Lower lobe of right lung (tissue), 2 donors: ENCODE measurements around the gene SUCLG2. TPM values are rescaled to one million over a fixed set of nuclear protein-coding genes. Genes with fewer than 3 reads are reported as not detected.

ENCODE experiments used
- ATAC-seq, 2 donors: fragments of 200-7000 bp; cut with Tn5 transposase; one replicate each; pipeline ENCODE4 v1.9.1; 2020 to 2022; ENCODE audit warnings: mild to moderate bottlenecking in 2 of 2, moderate library complexity in 2 of 2
- DNase-seq: peaks from one replicate; pipeline ENCODE4 v3.0.0-alpha.2; 2020
- H3K27ac ChIP-seq: fragments of 200-600 bp; one replicate; pipeline ENCODE4 v1.8.0; 2022
- H3K27me3 ChIP-seq: fragments of 200-600 bp; one replicate; pipeline ENCODE4 v1.8.0; 2022; ENCODE audit warnings: low read depth
- H3K36me3 ChIP-seq: fragments of 200-600 bp; one replicate; pipeline ENCODE4 v1.8.0; 2022; ENCODE audit warnings: mild to moderate bottlenecking
- H3K4me1 ChIP-seq: fragments of 200-600 bp; one replicate; pipeline ENCODE4 v1.8.0; 2022
- H3K4me3 ChIP-seq: fragments of 200-600 bp; one replicate; pipeline ENCODE4 v1.8.0; 2022; ENCODE audit warnings: mild to moderate bottlenecking
- H3K9me3 ChIP-seq: fragments of 200-600 bp; one replicate; pipeline ENCODE4 v1.8.0; 2022
- intact Hi-C: fragments of 100-400 bp; cut with DNase I; formaldehyde crosslinking; loops from one replicate; pipeline ENCODE4 v1.11.0; 2022
- total RNA-seq: library from RNA; stranded (reverse); fragmentation: NEBNext Ultra II Directional; extraction: Animal tissue kit (Norgen Biotek cat#: 25700); gene quantifications from one replicate; pipeline ENCODE4 v1.2.1, GENCODE V29; 2021
- TF ChIP-seq, protein P1 (sequence below): fragments of 200-600 bp; IDR thresholded peaks from one replicate; pipeline ENCODE4 v1.8.0; 2022; ENCODE audit warnings: antibody characterized with exemption, mild to moderate bottlenecking
- donor health status: DM: no; HTN: yes; CAD: no; lungs with severe emphysema.

The SUCLG2 gene
- total RNA-seq, 1 donor from 2014 or later, result 50.7 TPM

DNA sequence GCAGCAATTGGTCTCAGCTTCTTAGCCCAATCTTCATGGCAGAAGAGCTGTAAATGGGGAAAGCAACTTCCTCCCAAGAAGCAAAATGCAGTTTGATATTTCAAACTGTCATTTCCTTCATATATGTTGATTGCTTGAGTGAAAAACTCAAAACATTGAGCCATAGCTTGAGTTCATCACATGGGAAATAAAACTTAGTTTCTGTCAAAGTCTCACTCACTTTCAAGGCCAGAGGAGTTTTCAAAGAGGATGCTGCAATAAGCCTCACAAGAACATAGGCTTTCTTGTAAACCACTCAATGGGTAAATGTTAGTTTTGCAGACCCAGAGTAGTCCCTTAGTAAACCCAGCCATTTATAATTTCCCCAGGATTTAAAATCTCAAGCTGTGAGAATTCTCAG lies 29.1 kb upstream of the SUCLG2 start:
- ATAC-seq (no peak), DNase-seq (no peak)
- Histone ChIP-seq H3K9me3 (no peaks in the 10 kb centered on the region), H3K27me3 (no peaks in the 10 kb centered on the region), H3K4me1 (no peaks in the 10 kb centered on the region), H3K4me3 (no peak overlapping the region), H3K27ac (no peak overlapping the region), H3K36me3 (no peaks in the 10 kb centered on the region)
- intact Hi-C loops, result no loop called here
- TF ChIP-seq, protein P1, sequence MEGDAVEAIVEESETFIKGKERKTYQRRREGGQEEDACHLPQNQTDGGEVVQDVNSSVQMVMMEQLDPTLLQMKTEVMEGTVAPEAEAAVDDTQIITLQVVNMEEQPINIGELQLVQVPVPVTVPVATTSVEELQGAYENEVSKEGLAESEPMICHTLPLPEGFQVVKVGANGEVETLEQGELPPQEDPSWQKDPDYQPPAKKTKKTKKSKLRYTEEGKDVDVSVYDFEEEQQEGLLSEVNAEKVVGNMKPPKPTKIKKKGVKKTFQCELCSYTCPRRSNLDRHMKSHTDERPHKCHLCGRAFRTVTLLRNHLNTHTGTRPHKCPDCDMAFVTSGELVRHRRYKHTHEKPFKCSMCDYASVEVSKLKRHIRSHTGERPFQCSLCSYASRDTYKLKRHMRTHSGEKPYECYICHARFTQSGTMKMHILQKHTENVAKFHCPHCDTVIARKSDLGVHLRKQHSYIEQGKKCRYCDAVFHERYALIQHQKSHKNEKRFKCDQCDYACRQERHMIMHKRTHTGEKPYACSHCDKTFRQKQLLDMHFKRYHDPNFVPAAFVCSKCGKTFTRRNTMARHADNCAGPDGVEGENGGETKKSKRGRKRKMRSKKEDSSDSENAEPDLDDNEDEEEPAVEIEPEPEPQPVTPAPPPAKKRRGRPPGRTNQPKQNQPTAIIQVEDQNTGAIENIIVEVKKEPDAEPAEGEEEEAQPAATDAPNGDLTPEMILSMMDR, result no peak

DNA sequence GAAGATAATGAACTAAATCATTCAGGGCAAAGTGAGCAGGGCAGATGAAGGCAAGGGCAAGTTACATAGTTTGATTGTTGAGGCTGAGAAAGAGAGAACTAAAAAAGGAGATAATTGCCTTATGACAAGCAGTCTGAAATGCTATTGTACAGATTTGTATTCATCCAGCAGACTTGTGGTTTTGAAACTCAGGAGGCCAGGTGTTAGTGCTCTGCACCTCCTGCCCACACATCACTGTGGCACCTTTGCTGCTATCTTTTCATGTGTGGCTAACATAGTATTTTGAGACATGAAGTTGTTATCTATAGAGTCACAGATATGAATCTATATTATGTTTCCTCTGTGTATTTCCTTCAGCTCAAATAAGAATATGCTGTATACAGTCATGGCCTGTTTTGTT lies 24.3 kb upstream of the SUCLG2 start:
- no peaks in the 10 kb centered on the region for H3K9me3 ChIP-seq
- no peak overlapping the region for H3K27ac ChIP-seq
- no peak for ATAC-seq
- intact Hi-C loops, result no loop called here
- TF ChIP-seq, protein P1, result no peak
- H3K36me3 ChIP-seq, result no peaks in the 10 kb centered on the region
- no peaks in the 10 kb centered on the region for H3K27me3 ChIP-seq
- no peak overlapping the region for H3K4me3 ChIP-seq
- no peaks in the 10 kb centered on the region for H3K4me1 ChIP-seq
- DNase-seq, result no peak

DNA sequence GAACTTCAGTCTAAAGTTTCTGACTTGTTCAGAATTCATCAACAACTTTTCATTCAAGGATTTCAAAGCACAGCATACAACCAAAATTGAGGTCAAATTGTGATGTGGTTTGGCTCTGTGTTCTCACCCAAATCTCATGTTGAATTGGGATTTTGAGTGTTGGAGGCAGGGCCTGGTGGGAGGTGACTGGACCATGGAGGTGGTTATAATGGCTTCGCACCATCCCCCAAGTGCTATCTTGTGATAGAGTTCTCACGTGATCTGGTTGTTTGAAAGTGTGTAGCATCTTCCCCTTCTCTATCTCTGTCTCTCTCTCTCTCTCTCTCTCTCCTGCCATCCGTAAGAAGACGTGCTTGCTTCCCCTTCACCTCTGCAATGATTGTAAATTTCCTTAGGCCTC lies 19.6 kb upstream of the SUCLG2 start:
- Histone ChIP-seq H3K36me3 (no peaks in the 10 kb centered on the region), H3K27me3 (no peaks in the 10 kb centered on the region), H3K9me3 (no peaks in the 10 kb centered on the region), H3K27ac (no peak overlapping the region), H3K4me3 (no peak overlapping the region), H3K4me1 (no peaks in the 10 kb centered on the region)
- intact Hi-C loops, result no loop called here
- TF ChIP-seq, protein P1, result no peak
- ATAC-seq (no peak), DNase-seq (no peak)

DNA sequence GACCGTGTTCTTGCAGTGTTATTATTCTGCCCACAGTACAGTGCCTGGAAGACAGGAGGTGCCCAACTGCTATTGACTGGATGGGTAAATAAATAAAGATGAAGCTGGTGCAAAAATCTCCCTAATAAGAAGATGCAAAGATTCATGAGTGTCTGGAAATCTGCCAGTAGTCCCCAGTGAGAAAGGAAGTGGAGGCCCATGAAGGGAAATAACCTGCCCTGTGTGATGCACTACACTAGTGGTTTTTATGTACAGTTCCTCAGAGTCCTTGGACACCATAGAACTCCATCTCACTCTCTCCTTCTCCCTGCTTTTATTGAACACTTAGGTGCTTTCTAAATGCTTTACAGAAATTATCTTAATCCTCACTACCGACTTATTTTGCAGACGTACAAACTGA lies 8.3 kb upstream of the SUCLG2 start:
- Histone ChIP-seq H3K9me3 (no peaks in the 10 kb centered on the region), H3K27ac (no peak overlapping the region), H3K27me3 (no peaks in the 10 kb centered on the region), H3K36me3 (no peaks in the 10 kb centered on the region), H3K4me3 (no peak overlapping the region), H3K4me1 (no peaks in the 10 kb centered on the region)
- TF ChIP-seq, protein P1, result no peak
- DNase-seq, result no peak
- ATAC-seq, result no peak
- intact Hi-C loops, result no loop called here

DNA sequence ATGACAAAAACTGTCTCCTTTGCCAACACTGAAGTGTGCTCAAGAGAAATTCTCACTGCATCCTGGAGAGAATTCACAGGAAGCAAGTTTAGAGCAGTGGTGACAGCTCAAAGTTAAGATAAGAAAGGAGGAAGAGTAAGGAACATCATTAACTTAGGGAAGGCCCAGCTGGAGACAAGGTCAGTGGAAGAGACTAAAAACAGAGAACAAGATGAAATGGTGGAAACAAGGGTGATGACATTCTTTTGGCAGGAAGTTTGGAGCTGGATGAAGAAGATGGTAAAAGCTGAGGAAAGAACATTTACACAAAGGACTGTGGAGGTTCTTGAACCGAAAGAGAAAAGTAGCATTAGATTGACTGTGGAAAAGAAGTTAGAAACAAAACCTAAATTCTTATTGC lies 6.7 kb upstream of the SUCLG2 start:
- H3K9me3 ChIP-seq, result no peaks in the 10 kb centered on the region
- no peak for DNase-seq
- ATAC-seq, result no peak
- no peaks in the 10 kb centered on the region for H3K36me3 ChIP-seq
- no peak overlapping the region for H3K4me3 ChIP-seq
- no peaks in the 10 kb centered on the region for H3K4me1 ChIP-seq
- TF ChIP-seq, protein P1, result no peak
- H3K27me3 ChIP-seq, result no peaks in the 10 kb centered on the region
- no peak overlapping the region for H3K27ac ChIP-seq
- intact Hi-C loops, result no loop called here

DNA sequence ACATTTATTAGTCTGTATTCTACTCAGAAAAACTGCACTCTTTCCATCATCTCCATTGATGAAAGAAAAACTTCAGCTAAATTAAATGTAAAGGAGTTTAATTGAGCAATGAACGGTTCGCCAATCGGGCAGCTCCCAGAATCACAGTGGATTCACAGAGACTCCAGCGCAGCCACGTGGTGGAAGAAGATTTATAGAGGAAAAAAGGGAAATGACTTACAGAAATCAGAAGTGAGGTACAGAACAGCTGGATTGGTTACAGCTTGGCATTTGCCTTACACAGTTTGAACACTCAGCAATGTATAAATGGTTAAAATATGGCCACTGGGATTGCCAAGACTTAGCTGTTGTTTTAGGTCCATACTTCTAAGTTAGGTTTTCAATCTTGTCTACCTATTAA lies 2.8 kb upstream of the SUCLG2 start:
- TF ChIP-seq, protein P1, result no peak
- Histone ChIP-seq H3K27ac (no peak overlapping the region), H3K36me3 (no peaks in the 10 kb centered on the region), H3K27me3 (no peaks in the 10 kb centered on the region), H3K4me3 (no peak overlapping the region), H3K9me3 (no peaks in the 10 kb centered on the region), H3K4me1 (peaks cover 14% of the 10 kb centered on the region)
- no peak for DNase-seq
- ATAC-seq, result no peak
- intact Hi-C loops, result no loop called here
